Effector memory CD4-positive, alpha-beta T cell (primary cell): ENCODE data around the gene CCDC14.
A peak's percentile ranks its signal among the peaks of the same experiment; 100 is the strongest.
"Not testable (repeated sequence)": the region's sequence is repeated elsewhere in the genome, so short reads cannot be mapped to it uniquely, and the experiment has no call there.

Experiments used
- DNase-seq, 3 donors: peaks; one replicate each; pipeline ENCODE4 v3.0.0-alpha.2; 2020
- H3K27ac ChIP-seq: 2 replicates; pipeline ENCODE4 v1.7.0; 2013; ENCODE audit warnings: mild to moderate bottlenecking, low read length, moderate library complexity; ENCODE audit not compliant: insufficient read depth, poor library complexity, severe bottlenecking
- H3K27me3 ChIP-seq: replicated peaks from 2 replicates; pipeline ENCODE4 v1.7.0; 2013; ENCODE audit warnings: mild to moderate bottlenecking, low read length; ENCODE audit not compliant: insufficient read depth, control insufficient read depth, poor library complexity, severe bottlenecking
- H3K36me3 ChIP-seq: 2 replicates; pipeline ENCODE4 v1.7.0; 2013; ENCODE audit warnings: mild to moderate bottlenecking, low read length, moderate library complexity; ENCODE audit not compliant: control insufficient read depth, insufficient read depth
- H3K4me1 ChIP-seq: 2 replicates; pipeline ENCODE4 v1.7.0; 2013; ENCODE audit warnings: low read length, mild to moderate bottlenecking; ENCODE audit not compliant: control insufficient read depth, insufficient read depth, poor library complexity, severe bottlenecking
- H3K4me3 ChIP-seq: 2 replicates; pipeline ENCODE4 v1.7.0; 2013; ENCODE audit warnings: low read length, low read depth, mild to moderate bottlenecking; ENCODE audit not compliant: insufficient read depth, poor library complexity, severe bottlenecking
- H3K9me3 ChIP-seq: 2 replicates; pipeline ENCODE4 v1.7.0; 2013; ENCODE audit warnings: mild to moderate bottlenecking, low read length, moderate library complexity; ENCODE audit not compliant: control insufficient read depth

CCDC14 gene

GRCh38 chr3:123984957-123985356, 23.9 kb upstream of the CCDC14 start:
- Histone ChIP-seq H3K27ac (no peak overlapping the region), H3K4me1 (peaks cover 4% of the 10 kb centered on the region), H3K36me3 (no peaks in the 10 kb centered on the region), H3K9me3 (no peaks in the 10 kb centered on the region), H3K4me3 (no peak overlapping the region), H3K27me3 (peaks cover 8% of the 10 kb centered on the region)
- no peak for DNase-seq

- Histone ChIP-seq H3K27ac (no peak overlapping the region), H3K36me3 (no peaks in the 10 kb centered on the region), H3K9me3 (no peaks in the 10 kb centered on the region), H3K27me3 (peaks cover 9% of the 10 kb centered on the region), H3K4me1 (peaks cover 4% of the 10 kb centered on the region), H3K4me3 (no peak overlapping the region)
- DNase-seq, result no peak
These were observed 23.3 kb upstream of the CCDC14 start for GRCh38 chr3:123984350-123984749.

GRCh38 chr3:123981317-123981716, 20.3 kb upstream of the CCDC14 start:
- H3K27me3 ChIP-seq, H3K27ac ChIP-seq, H3K4me1 ChIP-seq, H3K36me3 ChIP-seq, DNase-seq, H3K9me3 ChIP-seq, H3K4me3 ChIP-seq: not testable (repeated sequence)

- DNase-seq, result no peak
- Histone ChIP-seq H3K4me3 (no peak overlapping the region), H3K36me3 (no peaks in the 10 kb centered on the region), H3K27ac (no peak overlapping the region), H3K4me1 (peaks cover 4% of the 10 kb centered on the region), H3K27me3 (peaks cover 9% of the 10 kb centered on the region), H3K9me3 (no peaks in the 10 kb centered on the region)
These were observed 19.5 kb upstream of the CCDC14 start for GRCh38 chr3:123980539-123980938.

GRCh38 chr3:123979525-123980501, 18.8 kb upstream of the CCDC14 start:
- H3K9me3 ChIP-seq, H3K27ac ChIP-seq, H3K27me3 ChIP-seq, H3K4me1 ChIP-seq, H3K36me3 ChIP-seq, H3K4me3 ChIP-seq: not testable (repeated sequence)
- DNase-seq, result peak in 1 of 3 donors; percentile 11

- not testable (repeated sequence) for H3K4me3 ChIP-seq, H3K27ac ChIP-seq, H3K4me1 ChIP-seq, DNase-seq, H3K9me3 ChIP-seq, H3K27me3 ChIP-seq, H3K36me3 ChIP-seq
These were observed 15.9 kb upstream of the CCDC14 start for GRCh38 chr3:123976904-123977303.

GRCh38 chr3:123976181-123976898, 15.3 kb upstream of the CCDC14 start:
- H3K4me1 ChIP-seq, DNase-seq: not testable (repeated sequence)

GRCh38 chr3:123975030-123975429, 14.0 kb upstream of the CCDC14 start:
- not testable (repeated sequence) for H3K4me1 ChIP-seq, H3K36me3 ChIP-seq, H3K27me3 ChIP-seq, H3K27ac ChIP-seq, DNase-seq, H3K9me3 ChIP-seq, H3K4me3 ChIP-seq

More at GRCh38 chr3:123976181-123976898, 15.3 kb upstream of the CCDC14 start:
- not testable (repeated sequence) for H3K4me3 ChIP-seq, H3K36me3 ChIP-seq, H3K27ac ChIP-seq, H3K9me3 ChIP-seq, H3K27me3 ChIP-seq

GRCh38 chr3:123971406-123971805, 10.4 kb upstream of the CCDC14 start:
- H3K4me1 ChIP-seq, result no peaks in the 10 kb centered on the region
- H3K4me3 ChIP-seq, result no peak overlapping the region
- no peaks in the 10 kb centered on the region for H3K36me3 ChIP-seq
- DNase-seq, result no peak
- no peaks in the 10 kb centered on the region for H3K9me3 ChIP-seq
- no peaks in the 10 kb centered on the region for H3K27me3 ChIP-seq
- no peak overlapping the region for H3K27ac ChIP-seq

- H3K4me3 ChIP-seq, H3K27ac ChIP-seq, H3K36me3 ChIP-seq, DNase-seq, H3K9me3 ChIP-seq, H3K4me1 ChIP-seq, H3K27me3 ChIP-seq: not testable (repeated sequence)
These were observed 6.2 kb upstream of the CCDC14 start for GRCh38 chr3:123967260-123967659.
